WTC11 (cell line): ENCODE measurements around the gene VSIG10. TPM values are rescaled to one million over a fixed set of nuclear protein-coding genes. Genes with fewer than 3 reads are reported as not detected.
A peak's percentile ranks its signal among the peaks of the same experiment; 100 is the strongest.

ENCODE experiments used
- ATF1 ChIP-seq: sonication (generic); formaldehyde crosslinking; IDR thresholded peaks from 2 replicates; pipeline ENCODE4 v1.8.1; 2023; ENCODE audit warnings: mild to moderate bottlenecking, moderate library complexity, missing genetic modification reagents
- FOXP1 ChIP-seq: sonication (generic); formaldehyde crosslinking; IDR thresholded peaks from 2 replicates; pipeline ENCODE4 v1.8.0; 2022; ENCODE audit warnings: missing genetic modification reagents, mild to moderate bottlenecking, moderate library complexity, borderline replicate concordance
- GRHL2 ChIP-seq: fragments of 250-450 bp; sonication (Bioruptor Pico); IDR thresholded peaks from 2 replicates; pipeline ENCODE4 v1.8.0; 2022; ENCODE audit warnings: mild to moderate bottlenecking, moderate library complexity; ENCODE audit not compliant: insufficient replicate concordance, severe bottlenecking
- IRF2 ChIP-seq: sonication (generic); formaldehyde crosslinking; IDR thresholded peaks from 2 replicates; pipeline ENCODE4 v1.8.0; 2022; ENCODE audit warnings: low read depth, missing genetic modification reagents, borderline replicate concordance
- JUN ChIP-seq: sonication (generic); formaldehyde crosslinking; IDR thresholded peaks from 2 replicates; pipeline ENCODE4 v1.8.0; 2023; ENCODE audit warnings: mild to moderate bottlenecking, missing genetic modification reagents
- MYBL2 ChIP-seq: sonication (generic); formaldehyde crosslinking; IDR thresholded peaks from 2 replicates; pipeline ENCODE4 v1.8.1; 2023; ENCODE audit warnings: mild to moderate bottlenecking, moderate library complexity, missing genetic modification reagents
- NFATC4 ChIP-seq: fragments of 250-450 bp; sonication (Bioruptor Pico); IDR thresholded peaks from 2 replicates; pipeline ENCODE4 v1.9.0; 2021; ENCODE audit warnings: mild to moderate bottlenecking
- NFYB ChIP-seq: sonication (generic); formaldehyde crosslinking; conservative IDR thresholded peaks from 2 replicates; pipeline ENCODE4 v1.8.0; 2022; ENCODE audit warnings: low read depth, missing genetic modification reagents
- PRRX2 ChIP-seq: fragments of 250-450 bp; sonication (Bioruptor Pico); IDR thresholded peaks from 2 replicates; pipeline ENCODE4 v1.8.0; 2021; ENCODE audit warnings: mild to moderate bottlenecking
- TCF7 ChIP-seq: sonication (generic); formaldehyde crosslinking; IDR thresholded peaks from 2 replicates; pipeline ENCODE4 v1.8.0; 2022; ENCODE audit warnings: mild to moderate bottlenecking, low read depth, missing genetic modification reagents, moderate library complexity
- TEAD1 ChIP-seq: sonication (generic); formaldehyde crosslinking; IDR thresholded peaks from 2 replicates; pipeline ENCODE4 v1.8.0; 2022; ENCODE audit warnings: mild to moderate bottlenecking, missing genetic modification reagents
- ZNF121 ChIP-seq: sonication (generic); formaldehyde crosslinking; IDR thresholded peaks from 2 replicates; pipeline ENCODE4 v1.8.0; 2023; ENCODE audit warnings: missing genetic modification reagents
- ZNF219 ChIP-seq: sonication (generic); formaldehyde crosslinking; IDR thresholded peaks from 2 replicates; pipeline ENCODE4 v1.8.0; 2023; ENCODE audit warnings: missing genetic modification reagents, mild to moderate bottlenecking, borderline replicate concordance
- ZNF423 ChIP-seq: fragments of 250-450 bp; sonication (Bioruptor Pico); IDR thresholded peaks from 2 replicates; pipeline ENCODE4 v2.1.2; 2022; ENCODE audit warnings: mild to moderate bottlenecking, moderate library complexity
- total RNA-seq: library from RNA; stranded (reverse); gene quantifications from 3 replicates; pipeline ENCODE4 v1.2.3, GENCODE V29; 2021
- TF ChIP-seq, protein P1 (sequence below): sonication (generic); formaldehyde crosslinking; IDR thresholded peaks from 2 replicates; pipeline ENCODE4 v1.8.0; 2022; ENCODE audit warnings: mild to moderate bottlenecking, missing genetic modification reagents
- TF ChIP-seq, protein P2 (sequence below): fragments of 250-450 bp; sonication (Bioruptor Pico); IDR thresholded peaks from 2 replicates; pipeline ENCODE4 v1.9.0; 2021; ENCODE audit warnings: mild to moderate bottlenecking
- TF ChIP-seq, protein P3 (sequence below): sonication (generic); formaldehyde crosslinking; IDR thresholded peaks from 2 replicates; pipeline ENCODE4 v1.8.0; 2022; ENCODE audit warnings: mild to moderate bottlenecking, missing genetic modification reagents
- TF ChIP-seq, protein P4 (sequence below): sonication (generic); formaldehyde crosslinking; IDR thresholded peaks from 2 replicates; pipeline ENCODE4 v1.8.1; 2023; ENCODE audit warnings: mild to moderate bottlenecking, moderate library complexity, missing genetic modification reagents
- TF ChIP-seq, protein P5 (sequence below): sonication (generic); formaldehyde crosslinking; IDR thresholded peaks from 2 replicates; pipeline ENCODE4 v1.8.1; 2023; ENCODE audit warnings: mild to moderate bottlenecking, missing genetic modification reagents
- TF ChIP-seq, protein P6 (sequence below): fragments of 250-450 bp; sonication (Bioruptor Pico); IDR thresholded peaks from 2 replicates; pipeline ENCODE4 v1.9.0; 2021; ENCODE audit warnings: mild to moderate bottlenecking, borderline replicate concordance

Gene VSIG10
- total RNA-seq, 1 experiment from 2014 or later = 82.5 TPM

DNA sequence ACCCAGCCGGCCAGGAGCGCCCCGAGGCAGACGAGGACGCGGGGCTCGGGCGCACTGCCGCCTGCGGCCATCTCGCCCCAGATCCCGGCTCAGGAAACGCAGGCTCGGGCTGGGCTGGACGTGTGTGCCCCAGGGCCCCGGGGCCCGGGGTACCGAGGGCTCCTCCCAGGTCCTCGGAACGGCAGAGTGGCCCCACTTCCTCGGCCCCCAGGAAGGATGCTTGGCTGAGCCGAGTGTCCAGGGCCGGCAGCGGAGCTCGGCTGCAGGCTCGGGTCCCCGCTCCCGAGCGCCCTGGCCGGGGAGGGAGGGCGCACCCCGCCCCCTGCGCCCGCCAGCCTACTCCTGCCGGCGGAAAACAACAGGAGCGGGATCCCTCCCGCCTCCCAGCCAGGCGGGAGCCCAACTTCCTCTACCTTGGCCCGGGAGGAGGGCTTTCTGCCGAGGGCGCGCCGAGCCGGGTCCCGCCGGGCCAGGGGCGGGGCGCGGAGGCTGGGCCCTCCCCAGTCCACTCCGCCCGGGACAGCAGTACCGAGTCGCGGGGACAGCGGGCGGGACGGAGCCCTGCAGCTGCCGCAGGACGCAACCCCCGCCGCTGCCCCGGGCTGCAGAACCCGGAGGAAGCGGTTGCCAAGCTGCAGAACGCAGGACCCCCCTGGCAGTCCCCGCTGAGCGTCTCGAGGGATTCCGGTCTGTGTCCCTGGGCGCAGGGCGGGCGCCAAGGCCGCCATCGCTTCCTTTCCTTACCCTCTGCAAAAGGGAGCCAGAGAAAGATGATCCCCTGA is at the start of gene VSIG10 (continued):
- TF ChIP-seq, protein P1, sequence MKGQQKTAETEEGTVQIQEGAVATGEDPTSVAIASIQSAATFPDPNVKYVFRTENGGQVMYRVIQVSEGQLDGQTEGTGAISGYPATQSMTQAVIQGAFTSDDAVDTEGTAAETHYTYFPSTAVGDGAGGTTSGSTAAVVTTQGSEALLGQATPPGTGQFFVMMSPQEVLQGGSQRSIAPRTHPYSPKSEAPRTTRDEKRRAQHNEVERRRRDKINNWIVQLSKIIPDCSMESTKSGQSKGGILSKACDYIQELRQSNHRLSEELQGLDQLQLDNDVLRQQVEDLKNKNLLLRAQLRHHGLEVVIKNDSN (CRISPR knock-in tag) = 0 out of 2 replicates have a peak, but pooled peaks have one; percentile 33
- TF ChIP-seq, protein P2, sequence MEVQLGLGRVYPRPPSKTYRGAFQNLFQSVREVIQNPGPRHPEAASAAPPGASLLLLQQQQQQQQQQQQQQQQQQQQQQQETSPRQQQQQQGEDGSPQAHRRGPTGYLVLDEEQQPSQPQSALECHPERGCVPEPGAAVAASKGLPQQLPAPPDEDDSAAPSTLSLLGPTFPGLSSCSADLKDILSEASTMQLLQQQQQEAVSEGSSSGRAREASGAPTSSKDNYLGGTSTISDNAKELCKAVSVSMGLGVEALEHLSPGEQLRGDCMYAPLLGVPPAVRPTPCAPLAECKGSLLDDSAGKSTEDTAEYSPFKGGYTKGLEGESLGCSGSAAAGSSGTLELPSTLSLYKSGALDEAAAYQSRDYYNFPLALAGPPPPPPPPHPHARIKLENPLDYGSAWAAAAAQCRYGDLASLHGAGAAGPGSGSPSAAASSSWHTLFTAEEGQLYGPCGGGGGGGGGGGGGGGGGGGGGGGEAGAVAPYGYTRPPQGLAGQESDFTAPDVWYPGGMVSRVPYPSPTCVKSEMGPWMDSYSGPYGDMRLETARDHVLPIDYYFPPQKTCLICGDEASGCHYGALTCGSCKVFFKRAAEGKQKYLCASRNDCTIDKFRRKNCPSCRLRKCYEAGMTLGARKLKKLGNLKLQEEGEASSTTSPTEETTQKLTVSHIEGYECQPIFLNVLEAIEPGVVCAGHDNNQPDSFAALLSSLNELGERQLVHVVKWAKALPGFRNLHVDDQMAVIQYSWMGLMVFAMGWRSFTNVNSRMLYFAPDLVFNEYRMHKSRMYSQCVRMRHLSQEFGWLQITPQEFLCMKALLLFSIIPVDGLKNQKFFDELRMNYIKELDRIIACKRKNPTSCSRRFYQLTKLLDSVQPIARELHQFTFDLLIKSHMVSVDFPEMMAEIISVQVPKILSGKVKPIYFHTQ (CRISPR knock-in tag) = no peak
- TF ChIP-seq PRRX2 = no peak
- TF ChIP-seq ZNF219 (CRISPR knock-in tag) = peak; percentile 74; the same call in 1 of the 2 replicates
- 0 out of 2 replicates have a peak, but pooled peaks have one; percentile 67 for TF ChIP-seq JUN (CRISPR knock-in tag)
- TF ChIP-seq, protein P3, sequence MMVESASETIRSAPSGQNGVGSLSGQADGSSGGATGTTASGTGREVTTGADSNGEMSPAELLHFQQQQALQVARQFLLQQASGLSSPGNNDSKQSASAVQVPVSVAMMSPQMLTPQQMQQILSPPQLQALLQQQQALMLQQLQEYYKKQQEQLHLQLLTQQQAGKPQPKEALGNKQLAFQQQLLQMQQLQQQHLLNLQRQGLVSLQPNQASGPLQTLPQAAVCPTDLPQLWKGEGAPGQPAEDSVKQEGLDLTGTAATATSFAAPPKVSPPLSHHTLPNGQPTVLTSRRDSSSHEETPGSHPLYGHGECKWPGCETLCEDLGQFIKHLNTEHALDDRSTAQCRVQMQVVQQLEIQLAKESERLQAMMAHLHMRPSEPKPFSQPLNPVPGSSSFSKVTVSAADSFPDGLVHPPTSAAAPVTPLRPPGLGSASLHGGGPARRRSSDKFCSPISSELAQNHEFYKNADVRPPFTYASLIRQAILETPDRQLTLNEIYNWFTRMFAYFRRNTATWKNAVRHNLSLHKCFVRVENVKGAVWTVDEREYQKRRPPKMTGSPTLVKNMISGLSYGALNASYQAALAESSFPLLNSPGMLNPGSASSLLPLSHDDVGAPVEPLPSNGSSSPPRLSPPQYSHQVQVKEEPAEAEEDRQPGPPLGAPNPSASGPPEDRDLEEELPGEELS = peak; percentile 91; the same call in 1 of the 2 replicates
- TF ChIP-seq, protein P4, sequence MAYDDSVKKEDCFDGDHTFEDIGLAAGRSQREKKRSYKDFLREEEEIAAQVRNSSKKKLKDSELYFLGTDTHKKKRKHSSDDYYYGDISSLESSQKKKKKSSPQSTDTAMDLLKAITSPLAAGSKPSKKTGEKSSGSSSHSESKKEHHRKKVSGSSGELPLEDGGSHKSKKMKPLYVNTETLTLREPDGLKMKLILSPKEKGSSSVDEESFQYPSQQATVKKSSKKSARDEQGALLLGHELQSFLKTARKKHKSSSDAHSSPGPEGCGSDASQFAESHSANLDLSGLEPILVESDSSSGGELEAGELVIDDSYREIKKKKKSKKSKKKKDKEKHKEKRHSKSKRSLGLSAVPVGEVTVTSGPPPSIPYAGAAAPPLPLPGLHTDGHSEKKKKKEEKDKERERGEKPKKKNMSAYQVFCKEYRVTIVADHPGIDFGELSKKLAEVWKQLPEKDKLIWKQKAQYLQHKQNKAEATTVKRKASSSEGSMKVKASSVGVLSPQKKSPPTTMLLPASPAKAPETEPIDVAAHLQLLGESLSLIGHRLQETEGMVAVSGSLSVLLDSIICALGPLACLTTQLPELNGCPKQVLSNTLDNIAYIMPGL (CRISPR knock-in tag) = peak; percentile 74
- TF ChIP-seq, protein P5, sequence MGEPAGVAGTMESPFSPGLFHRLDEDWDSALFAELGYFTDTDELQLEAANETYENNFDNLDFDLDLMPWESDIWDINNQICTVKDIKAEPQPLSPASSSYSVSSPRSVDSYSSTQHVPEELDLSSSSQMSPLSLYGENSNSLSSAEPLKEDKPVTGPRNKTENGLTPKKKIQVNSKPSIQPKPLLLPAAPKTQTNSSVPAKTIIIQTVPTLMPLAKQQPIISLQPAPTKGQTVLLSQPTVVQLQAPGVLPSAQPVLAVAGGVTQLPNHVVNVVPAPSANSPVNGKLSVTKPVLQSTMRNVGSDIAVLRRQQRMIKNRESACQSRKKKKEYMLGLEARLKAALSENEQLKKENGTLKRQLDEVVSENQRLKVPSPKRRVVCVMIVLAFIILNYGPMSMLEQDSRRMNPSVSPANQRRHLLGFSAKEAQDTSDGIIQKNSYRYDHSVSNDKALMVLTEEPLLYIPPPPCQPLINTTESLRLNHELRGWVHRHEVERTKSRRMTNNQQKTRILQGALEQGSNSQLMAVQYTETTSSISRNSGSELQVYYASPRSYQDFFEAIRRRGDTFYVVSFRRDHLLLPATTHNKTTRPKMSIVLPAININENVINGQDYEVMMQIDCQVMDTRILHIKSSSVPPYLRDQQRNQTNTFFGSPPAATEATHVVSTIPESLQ (CRISPR knock-in tag) = no peak
- TF ChIP-seq ATF1 (CRISPR knock-in tag) = 0 out of 2 replicates have a peak, but pooled peaks have one; percentile 42
- no peak for TF ChIP-seq IRF2 (CRISPR knock-in tag)
- TF ChIP-seq NFYB (CRISPR knock-in tag) = no peak; the same call in 1 of the 2 replicates
- TF ChIP-seq TCF7 = no peak
- TF ChIP-seq ZNF121 (CRISPR knock-in tag) = no peak
- no peak for TF ChIP-seq TEAD1 (CRISPR knock-in tag)
- TF ChIP-seq MYBL2 (CRISPR knock-in tag) = no peak; the same call in 1 of the 2 replicates
- peak; percentile 82 for TF ChIP-seq ZNF423
- TF ChIP-seq, protein P6, sequence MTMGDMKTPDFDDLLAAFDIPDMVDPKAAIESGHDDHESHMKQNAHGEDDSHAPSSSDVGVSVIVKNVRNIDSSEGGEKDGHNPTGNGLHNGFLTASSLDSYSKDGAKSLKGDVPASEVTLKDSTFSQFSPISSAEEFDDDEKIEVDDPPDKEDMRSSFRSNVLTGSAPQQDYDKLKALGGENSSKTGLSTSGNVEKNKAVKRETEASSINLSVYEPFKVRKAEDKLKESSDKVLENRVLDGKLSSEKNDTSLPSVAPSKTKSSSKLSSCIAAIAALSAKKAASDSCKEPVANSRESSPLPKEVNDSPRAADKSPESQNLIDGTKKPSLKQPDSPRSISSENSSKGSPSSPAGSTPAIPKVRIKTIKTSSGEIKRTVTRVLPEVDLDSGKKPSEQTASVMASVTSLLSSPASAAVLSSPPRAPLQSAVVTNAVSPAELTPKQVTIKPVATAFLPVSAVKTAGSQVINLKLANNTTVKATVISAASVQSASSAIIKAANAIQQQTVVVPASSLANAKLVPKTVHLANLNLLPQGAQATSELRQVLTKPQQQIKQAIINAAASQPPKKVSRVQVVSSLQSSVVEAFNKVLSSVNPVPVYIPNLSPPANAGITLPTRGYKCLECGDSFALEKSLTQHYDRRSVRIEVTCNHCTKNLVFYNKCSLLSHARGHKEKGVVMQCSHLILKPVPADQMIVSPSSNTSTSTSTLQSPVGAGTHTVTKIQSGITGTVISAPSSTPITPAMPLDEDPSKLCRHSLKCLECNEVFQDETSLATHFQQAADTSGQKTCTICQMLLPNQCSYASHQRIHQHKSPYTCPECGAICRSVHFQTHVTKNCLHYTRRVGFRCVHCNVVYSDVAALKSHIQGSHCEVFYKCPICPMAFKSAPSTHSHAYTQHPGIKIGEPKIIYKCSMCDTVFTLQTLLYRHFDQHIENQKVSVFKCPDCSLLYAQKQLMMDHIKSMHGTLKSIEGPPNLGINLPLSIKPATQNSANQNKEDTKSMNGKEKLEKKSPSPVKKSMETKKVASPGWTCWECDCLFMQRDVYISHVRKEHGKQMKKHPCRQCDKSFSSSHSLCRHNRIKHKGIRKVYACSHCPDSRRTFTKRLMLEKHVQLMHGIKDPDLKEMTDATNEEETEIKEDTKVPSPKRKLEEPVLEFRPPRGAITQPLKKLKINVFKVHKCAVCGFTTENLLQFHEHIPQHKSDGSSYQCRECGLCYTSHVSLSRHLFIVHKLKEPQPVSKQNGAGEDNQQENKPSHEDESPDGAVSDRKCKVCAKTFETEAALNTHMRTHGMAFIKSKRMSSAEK (CRISPR knock-in tag) = no peak
- no peak for TF ChIP-seq GRHL2 (CRISPR knock-in tag)
- TF ChIP-seq FOXP1 (CRISPR knock-in tag) = peak; percentile 82
- TF ChIP-seq NFATC4 (CRISPR knock-in tag) = no peak
